Stimulated activated memory B cell treated with anti-CD40 and anti-IgM and Interleukin-4, amounts not matched to agents 10 μg/mL and 1 μg/mL and 100 μg/mL, for 72 hours (primary cell): ENCODE results near the gene LRIT3.
"Not testable (repeated sequence)": the region's sequence is repeated elsewhere in the genome, so short reads cannot be mapped to it uniquely, and the experiment has no call there.

ENCODE experiments used
- ATAC-seq: fragments of 150-1000 bp; cut with Tn5 transposase; 2 replicates; pipeline ENCODE4 v1.10.0; 2021
- H3K27ac Mint-ChIP-seq: one replicate; pipeline ENCODE4 v1.8.0; 2022; ENCODE audit warnings: mild to moderate bottlenecking, mixed read lengths
- H3K27me3 Mint-ChIP-seq: one replicate; pipeline ENCODE4 v1.8.0; 2022; ENCODE audit warnings: mixed read lengths
- H3K36me3 Mint-ChIP-seq: one replicate; pipeline ENCODE4 v1.8.0; 2022; ENCODE audit warnings: mixed read lengths
- H3K4me1 Mint-ChIP-seq: one replicate; pipeline ENCODE4 v1.8.0; 2022; ENCODE audit warnings: mixed read lengths
- H3K4me3 Mint-ChIP-seq: one replicate; pipeline ENCODE4 v1.8.0; 2022; ENCODE audit warnings: mild to moderate bottlenecking, moderate library complexity, mixed read lengths
- H3K9me3 Mint-ChIP-seq: one replicate; pipeline ENCODE4 v1.8.0; 2022; ENCODE audit warnings: mixed read lengths

Gene LRIT3

DNA sequence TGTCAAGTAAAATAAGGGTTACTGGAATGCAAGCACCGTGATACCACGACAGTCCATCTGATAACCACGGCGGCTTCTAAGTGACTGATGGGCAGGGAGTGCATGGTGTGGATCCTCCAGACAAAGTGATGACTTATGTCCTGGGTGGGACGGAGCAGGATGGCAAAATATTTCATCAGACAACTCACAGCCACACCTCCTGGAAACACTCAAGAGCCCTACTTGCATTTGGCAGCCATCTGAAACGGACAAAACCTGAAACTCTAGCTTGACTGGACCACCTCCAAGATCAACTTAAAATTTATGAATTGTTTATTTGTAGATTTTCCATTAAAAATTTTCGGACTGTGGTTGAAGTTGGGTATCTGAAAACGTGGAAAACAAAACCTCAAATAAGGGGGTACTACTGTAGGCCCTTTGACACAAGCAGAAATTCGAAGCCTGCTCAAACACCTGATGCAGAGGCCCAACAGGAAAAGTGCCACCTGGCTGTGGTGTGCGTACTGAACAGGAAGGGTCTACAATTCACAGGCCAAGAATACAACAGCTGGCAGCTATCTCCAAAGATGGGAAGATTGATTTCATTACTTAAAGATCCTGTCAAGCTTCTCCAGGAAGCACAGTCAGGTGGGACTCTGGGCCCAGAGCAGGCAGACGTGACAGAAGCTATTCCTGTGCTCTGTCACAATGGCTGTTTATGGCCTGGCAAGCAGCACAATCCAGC lies 26.0 kb downstream of the LRIT3 start:
- no peaks in the 10 kb centered on the region for H3K9me3 Mint-ChIP-seq
- ATAC-seq = no peak
- H3K27me3 Mint-ChIP-seq = peaks cover 29% of the 10 kb centered on the region
- H3K4me3 Mint-ChIP-seq = no peak overlapping the region
- H3K36me3 Mint-ChIP-seq = peaks cover 9% of the 10 kb centered on the region
- no peaks in the 10 kb centered on the region for H3K4me1 Mint-ChIP-seq
- no peak overlapping the region for H3K27ac Mint-ChIP-seq

- Mint-ChIP-seq H3K4me3 (no peak overlapping the region), H3K27ac (no peak overlapping the region), H3K9me3 (no peaks in the 10 kb centered on the region), H3K27me3 (peaks cover 39% of the 10 kb centered on the region), H3K36me3 (peaks cover under 1% of the 10 kb centered on the region), H3K4me1 (no peaks in the 10 kb centered on the region)
- ATAC-seq = no peak
Measured at GRCh38 chr4:109875106-109875505, 27.2 kb downstream of the LRIT3 start.

DNA sequence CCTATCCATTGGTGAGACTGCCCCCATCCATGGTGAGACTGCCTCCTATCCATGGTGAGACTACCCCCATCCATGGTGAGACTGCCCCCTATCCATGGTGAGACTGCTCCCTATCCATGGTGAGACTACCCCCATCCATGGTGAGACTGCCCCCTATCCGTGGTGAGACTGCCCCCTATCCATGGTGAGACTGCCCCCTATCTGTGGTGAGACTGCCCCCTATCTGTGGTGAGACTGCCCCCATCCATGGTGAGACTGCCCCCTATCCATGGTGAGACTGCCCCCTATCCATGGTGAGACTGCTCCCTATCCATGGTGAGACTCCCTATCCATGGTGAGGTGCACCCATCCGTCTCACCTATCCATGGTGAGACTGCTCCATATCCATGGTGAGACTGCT lies 27.6 kb downstream of the LRIT3 start:
- not testable (repeated sequence) for H3K4me3 Mint-ChIP-seq, ATAC-seq, H3K27ac Mint-ChIP-seq, H3K4me1 Mint-ChIP-seq, H3K9me3 Mint-ChIP-seq, H3K36me3 Mint-ChIP-seq
- H3K27me3 Mint-ChIP-seq = peaks cover 39% of the 10 kb centered on the region

GRCh38 chr4:109876634-109877265 lies 28.8 kb downstream of the LRIT3 start:
- no peak overlapping the region for H3K27ac Mint-ChIP-seq
- H3K36me3 Mint-ChIP-seq = no peaks in the 10 kb centered on the region
- H3K9me3 Mint-ChIP-seq = no peaks in the 10 kb centered on the region
- H3K4me3 Mint-ChIP-seq = no peak overlapping the region
- H3K27me3 Mint-ChIP-seq = peaks cover 40% of the 10 kb centered on the region
- no peaks in the 10 kb centered on the region for H3K4me1 Mint-ChIP-seq
- ATAC-seq = no peak

GRCh38 chr4:109877400-109877799 lies 29.5 kb downstream of the LRIT3 start:
- no peaks in the 10 kb centered on the region for H3K4me1 Mint-ChIP-seq
- H3K27me3 Mint-ChIP-seq = peaks cover 46% of the 10 kb centered on the region
- H3K36me3 Mint-ChIP-seq = no peaks in the 10 kb centered on the region
- no peak overlapping the region for H3K4me3 Mint-ChIP-seq
- H3K9me3 Mint-ChIP-seq = no peaks in the 10 kb centered on the region
- no peak for ATAC-seq
- no peak overlapping the region for H3K27ac Mint-ChIP-seq

DNA sequence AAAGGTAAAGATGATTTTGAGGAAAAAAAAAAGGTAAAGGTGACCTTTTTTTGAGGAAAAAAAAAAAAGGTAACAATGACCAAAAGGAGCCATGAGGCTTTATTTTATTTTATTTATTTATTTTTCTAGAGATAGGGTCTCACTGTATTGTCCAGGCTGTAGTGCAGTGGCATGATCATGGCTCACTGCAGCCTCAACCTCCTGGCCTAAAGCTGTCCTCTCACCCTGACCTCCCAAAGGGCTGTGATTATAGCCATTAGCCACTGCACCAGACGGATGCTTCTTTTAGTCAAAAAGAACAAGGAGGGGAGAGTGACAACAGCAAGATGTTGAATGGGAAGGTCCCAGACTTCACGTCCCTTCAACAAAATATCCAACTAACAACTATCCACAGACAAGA lies 30.4 kb downstream of the LRIT3 start:
- no peak for ATAC-seq

GRCh38 chr4:109879081-109879480 lies 31.2 kb downstream of the LRIT3 start:
- Mint-ChIP-seq H3K36me3 (no peaks in the 10 kb centered on the region), H3K4me1 (no peaks in the 10 kb centered on the region), H3K4me3 (no peak overlapping the region), H3K27me3 (peaks cover 48% of the 10 kb centered on the region), H3K9me3 (no peaks in the 10 kb centered on the region), H3K27ac (no peak overlapping the region)
- no peak for ATAC-seq

More for the DNA sequence above, 30.4 kb downstream of the LRIT3 start:
- Mint-ChIP-seq H3K36me3 (no peaks in the 10 kb centered on the region), H3K4me3 (no peak overlapping the region), H3K9me3 (no peaks in the 10 kb centered on the region), H3K27me3 (peaks cover 48% of the 10 kb centered on the region), H3K4me1 (no peaks in the 10 kb centered on the region), H3K27ac (no peak overlapping the region)

- no peaks in the 10 kb centered on the region for H3K4me1 Mint-ChIP-seq
- peaks cover 48% of the 10 kb centered on the region for H3K27me3 Mint-ChIP-seq
- H3K4me3 Mint-ChIP-seq = no peak overlapping the region
- H3K27ac Mint-ChIP-seq = no peak overlapping the region
- H3K36me3 Mint-ChIP-seq = no peaks in the 10 kb centered on the region
- no peaks in the 10 kb centered on the region for H3K9me3 Mint-ChIP-seq
- peak; percentile 25 for ATAC-seq
Measured at GRCh38 chr4:109879636-109880314, 31.9 kb downstream of the LRIT3 start.

DNA sequence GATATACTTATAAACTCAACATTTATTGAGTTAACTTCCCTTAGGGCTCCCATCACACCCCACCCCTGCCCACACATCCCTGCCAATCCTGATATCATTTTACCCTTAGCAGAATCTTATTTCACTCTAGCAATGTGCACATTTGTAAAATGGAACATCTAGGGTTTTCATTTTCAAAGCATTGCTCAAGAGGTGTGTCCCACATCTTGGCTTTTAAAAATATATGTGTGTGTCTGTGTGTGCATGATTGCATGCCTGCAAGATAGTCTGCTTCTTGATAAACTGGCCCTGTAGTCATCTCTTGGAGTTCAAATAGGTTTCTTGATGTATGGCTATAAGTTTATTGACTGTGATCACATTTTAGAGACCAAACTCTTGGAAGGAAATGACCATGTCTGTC lies 38.4 kb downstream of the LRIT3 start:
- no peak for ATAC-seq
- Mint-ChIP-seq H3K9me3 (no peaks in the 10 kb centered on the region), H3K4me1 (no peaks in the 10 kb centered on the region), H3K27me3 (peaks cover 9% of the 10 kb centered on the region), H3K4me3 (no peak overlapping the region), H3K36me3 (no peaks in the 10 kb centered on the region), H3K27ac (no peak overlapping the region)

GRCh38 chr4:109887071-109887470 lies 39.2 kb downstream of the LRIT3 start:
- no peaks in the 10 kb centered on the region for H3K36me3 Mint-ChIP-seq
- no peak overlapping the region for H3K27ac Mint-ChIP-seq
- H3K9me3 Mint-ChIP-seq = peaks cover 1% of the 10 kb centered on the region

GRCh38 chr4:109890076-109890475 lies 42.2 kb downstream of the LRIT3 start:
- peaks cover 2% of the 10 kb centered on the region for H3K9me3 Mint-ChIP-seq
- no peaks in the 10 kb centered on the region for H3K4me1 Mint-ChIP-seq
- H3K36me3 Mint-ChIP-seq = no peaks in the 10 kb centered on the region
- no peak for ATAC-seq
- H3K4me3 Mint-ChIP-seq = no peak overlapping the region
- no peak overlapping the region for H3K27ac Mint-ChIP-seq
- no peaks in the 10 kb centered on the region for H3K27me3 Mint-ChIP-seq

More at GRCh38 chr4:109887071-109887470, 39.2 kb downstream of the LRIT3 start:
- Mint-ChIP-seq H3K27me3 (peaks cover 5% of the 10 kb centered on the region), H3K4me3 (no peak overlapping the region), H3K4me1 (no peaks in the 10 kb centered on the region)
- no peak for ATAC-seq

GRCh38 chr4:109902559-109903251 lies 54.8 kb downstream of the LRIT3 start:
- no peaks in the 10 kb centered on the region for H3K36me3 Mint-ChIP-seq
- no peaks in the 10 kb centered on the region for H3K4me1 Mint-ChIP-seq
- no peak for ATAC-seq
- peaks cover 6% of the 10 kb centered on the region for H3K9me3 Mint-ChIP-seq
- peaks cover 42% of the 10 kb centered on the region for H3K27me3 Mint-ChIP-seq
- no peak overlapping the region for H3K4me3 Mint-ChIP-seq
- no peak overlapping the region for H3K27ac Mint-ChIP-seq

GRCh38 chr4:109908731-109909130 lies 60.8 kb downstream of the LRIT3 start:
- Mint-ChIP-seq H3K4me3 (no peak overlapping the region), H3K9me3 (peaks cover 6% of the 10 kb centered on the region), H3K36me3 (no peaks in the 10 kb centered on the region), H3K27ac (no peak overlapping the region), H3K27me3 (peaks cover 47% of the 10 kb centered on the region), H3K4me1 (peaks cover 6% of the 10 kb centered on the region)
- ATAC-seq = no peak

DNA sequence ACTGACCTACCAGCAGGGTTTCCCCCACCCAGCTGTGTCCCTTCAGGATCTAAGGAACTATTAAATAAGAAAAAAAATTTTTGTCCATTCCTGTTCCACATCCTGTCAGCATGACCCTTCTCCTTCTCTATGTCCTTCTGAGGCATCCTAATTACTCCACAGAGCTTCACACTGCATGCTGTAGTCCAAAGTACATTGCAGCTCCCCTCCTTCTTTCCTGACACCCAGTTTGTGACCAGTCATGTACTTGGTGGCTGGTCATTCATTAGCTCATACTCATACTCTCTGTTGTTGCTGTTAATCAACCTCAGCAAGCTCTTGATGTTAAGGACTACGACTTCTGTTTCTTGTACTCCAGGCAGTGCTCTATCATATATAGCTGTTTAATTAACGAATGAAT lies 62.3 kb downstream of the LRIT3 start:
- Mint-ChIP-seq H3K27ac (no peak overlapping the region), H3K36me3 (no peaks in the 10 kb centered on the region), H3K4me1 (peaks cover 6% of the 10 kb centered on the region), H3K27me3 (peaks cover 47% of the 10 kb centered on the region), H3K9me3 (peaks cover 6% of the 10 kb centered on the region), H3K4me3 (no peak overlapping the region)
- no peak for ATAC-seq
